SU-DHL-6 (cell line): ENCODE results near the gene SAMD14.
"Not testable (repeated sequence)": the region's sequence is repeated elsewhere in the genome, so short reads cannot be mapped to it uniquely, and the experiment has no call there.

ENCODE experiments used
- H2AFZ ChIP-seq: fragments of 200-600 bp; sonication (generic); 2 replicates; pipeline ENCODE4 v1.6.1; 2014; ENCODE audit warnings: low read depth, mild to moderate bottlenecking, moderate library complexity, mixed read lengths, antibody characterized with exemption, low read length; ENCODE audit not compliant: severe bottlenecking
- H3F3A ChIP-seq: fragments of 200-600 bp; shearing (Covaris generic); 2 replicates; pipeline ENCODE4 v1.6.0; 2016; ENCODE audit warnings: antibody characterized with exemption, mild to moderate bottlenecking; ENCODE audit not compliant: insufficient read depth
- H3K27ac ChIP-seq: fragments of 200-600 bp; sonication (generic); 2 replicates; pipeline ENCODE4 v1.5.1; 2016; ENCODE audit warnings: low read depth, mild to moderate bottlenecking, low read length, moderate library complexity, mixed read lengths
- H3K27me3 ChIP-seq: fragments of 200-600 bp; sonication (generic), shearing (Covaris generic); 2 replicates; pipeline ENCODE4 v1.6.0; 2014; ENCODE audit warnings: mild to moderate bottlenecking, low read length
- H3K36me3 ChIP-seq: fragments of 200-600 bp; sonication (generic); 2 replicates; pipeline ENCODE4 v1.6.1; 2014; ENCODE audit warnings: mild to moderate bottlenecking, low read length, mixed read lengths
- H3K4me2 ChIP-seq: fragments of 300-600, 200-600 bp; shearing (Covaris generic), sonication (generic); 2 replicates; pipeline ENCODE4 v1.6.0; 2014; ENCODE audit warnings: low read length, low read depth, mild to moderate bottlenecking; ENCODE audit not compliant: poor library complexity, severe bottlenecking
- H3K4me3 ChIP-seq: fragments of 200-600 bp; sonication (generic); 2 replicates; pipeline ENCODE4 v1.5.1; 2014; ENCODE audit warnings: antibody characterized with exemption, low read length, mild to moderate bottlenecking, mixed read lengths; ENCODE audit not compliant: insufficient read depth, poor library complexity, severe bottlenecking
- H3K79me2 ChIP-seq: fragments of 200-600 bp; sonication (generic); 2 replicates; pipeline ENCODE4 v1.6.1; 2014; ENCODE audit warnings: mild to moderate bottlenecking, low read length, moderate library complexity; ENCODE audit not compliant: insufficient read depth
- H3K9ac ChIP-seq: fragments of 200-600 bp; sonication (generic); 2 replicates; pipeline ENCODE4 v1.7.0; 2014; ENCODE audit warnings: mild to moderate bottlenecking, low read length
- H3K9me2 ChIP-seq: fragments of 200-600 bp; sonication (generic); replicated peaks from 2 replicates; pipeline ENCODE4 v1.6.1; 2014; ENCODE audit warnings: low read length; ENCODE audit not compliant: insufficient read depth
- H3K9me3 ChIP-seq: fragments of 200-600 bp; sonication (generic); 2 replicates; pipeline ENCODE4 v1.6.1; 2014; ENCODE audit warnings: low read length, mixed read lengths; ENCODE audit not compliant: insufficient read depth
- H4K20me1 ChIP-seq: fragments of 200-600 bp; sonication (generic); 2 replicates; pipeline ENCODE4 v1.6.1; 2014; ENCODE audit warnings: low read depth, mild to moderate bottlenecking, antibody characterized with exemption, low read length, moderate library complexity, mixed read lengths
- EZH2phosphoT487 ChIP-seq: fragments of 200-600 bp; sonication (generic), shearing (Covaris generic); conservative IDR thresholded peaks from 2 replicates; pipeline ENCODE4 v1.6.1; 2018; ENCODE audit warnings: mild to moderate bottlenecking, antibody characterized with exemption, low read length, moderate library complexity, mixed read lengths
- TF ChIP-seq, protein P1 (sequence below): fragments of 200-600 bp; sonication (generic); IDR thresholded peaks from one replicate; pipeline ENCODE4 v1.5.1; 2017; ENCODE audit warnings: antibody characterized with exemption, mild to moderate bottlenecking, low read length, moderate library complexity; ENCODE audit not compliant: insufficient read depth, poor library complexity, severe bottlenecking

Gene SAMD14

DNA sequence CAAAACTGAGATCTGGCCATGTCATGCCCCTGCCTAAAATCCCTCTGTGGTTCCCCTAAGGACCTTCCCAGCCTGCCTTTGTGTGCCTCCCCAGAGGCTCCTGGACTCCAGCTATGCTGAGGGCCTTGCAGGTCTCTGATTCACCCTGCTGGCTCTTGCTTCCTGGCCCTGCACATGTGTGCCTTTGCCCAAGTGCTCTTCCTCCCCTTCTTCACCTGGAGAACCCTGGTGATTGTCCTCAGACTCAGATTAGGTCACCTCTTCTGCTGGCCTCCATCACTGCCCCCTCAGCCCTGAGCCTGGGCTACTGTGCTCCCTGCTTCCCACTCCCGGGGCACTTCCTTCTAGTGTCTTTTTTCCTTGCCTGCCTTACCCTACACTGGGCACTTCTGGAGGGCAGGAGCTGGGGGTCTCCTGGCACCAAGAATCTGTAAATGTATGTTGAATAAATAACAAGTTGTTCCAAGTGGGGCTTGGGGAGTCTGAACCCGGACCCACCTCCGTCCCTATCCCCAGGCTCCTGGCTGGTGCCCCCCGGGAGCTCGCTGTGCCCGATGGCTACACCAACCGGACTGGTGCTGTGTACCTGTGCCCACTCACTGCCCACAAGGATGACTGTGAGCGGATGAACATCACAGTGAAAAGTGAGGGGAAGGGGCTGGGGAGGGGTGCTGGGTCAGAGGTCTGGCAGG lies 66.3 kb downstream of the SAMD14 start:
- Histone ChIP-seq H2AFZ (no peak overlapping the region), H3F3A (no peaks in the 10 kb centered on the region), H3K27ac (no peak overlapping the region), H3K79me2 (no peaks in the 10 kb centered on the region), H3K9ac (no peak overlapping the region), H3K4me2 (no peak overlapping the region), H3K36me3 (no peaks in the 10 kb centered on the region), H3K4me3 (no peak overlapping the region), H3K27me3 (no peaks in the 10 kb centered on the region), H3K9me2 (no peaks in the 10 kb centered on the region), H3K9me3 (no peaks in the 10 kb centered on the region), H4K20me1 (no peaks in the 10 kb centered on the region)
- TF ChIP-seq EZH2phosphoT487: no peak
- TF ChIP-seq, protein P1, sequence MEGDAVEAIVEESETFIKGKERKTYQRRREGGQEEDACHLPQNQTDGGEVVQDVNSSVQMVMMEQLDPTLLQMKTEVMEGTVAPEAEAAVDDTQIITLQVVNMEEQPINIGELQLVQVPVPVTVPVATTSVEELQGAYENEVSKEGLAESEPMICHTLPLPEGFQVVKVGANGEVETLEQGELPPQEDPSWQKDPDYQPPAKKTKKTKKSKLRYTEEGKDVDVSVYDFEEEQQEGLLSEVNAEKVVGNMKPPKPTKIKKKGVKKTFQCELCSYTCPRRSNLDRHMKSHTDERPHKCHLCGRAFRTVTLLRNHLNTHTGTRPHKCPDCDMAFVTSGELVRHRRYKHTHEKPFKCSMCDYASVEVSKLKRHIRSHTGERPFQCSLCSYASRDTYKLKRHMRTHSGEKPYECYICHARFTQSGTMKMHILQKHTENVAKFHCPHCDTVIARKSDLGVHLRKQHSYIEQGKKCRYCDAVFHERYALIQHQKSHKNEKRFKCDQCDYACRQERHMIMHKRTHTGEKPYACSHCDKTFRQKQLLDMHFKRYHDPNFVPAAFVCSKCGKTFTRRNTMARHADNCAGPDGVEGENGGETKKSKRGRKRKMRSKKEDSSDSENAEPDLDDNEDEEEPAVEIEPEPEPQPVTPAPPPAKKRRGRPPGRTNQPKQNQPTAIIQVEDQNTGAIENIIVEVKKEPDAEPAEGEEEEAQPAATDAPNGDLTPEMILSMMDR: no peak

DNA sequence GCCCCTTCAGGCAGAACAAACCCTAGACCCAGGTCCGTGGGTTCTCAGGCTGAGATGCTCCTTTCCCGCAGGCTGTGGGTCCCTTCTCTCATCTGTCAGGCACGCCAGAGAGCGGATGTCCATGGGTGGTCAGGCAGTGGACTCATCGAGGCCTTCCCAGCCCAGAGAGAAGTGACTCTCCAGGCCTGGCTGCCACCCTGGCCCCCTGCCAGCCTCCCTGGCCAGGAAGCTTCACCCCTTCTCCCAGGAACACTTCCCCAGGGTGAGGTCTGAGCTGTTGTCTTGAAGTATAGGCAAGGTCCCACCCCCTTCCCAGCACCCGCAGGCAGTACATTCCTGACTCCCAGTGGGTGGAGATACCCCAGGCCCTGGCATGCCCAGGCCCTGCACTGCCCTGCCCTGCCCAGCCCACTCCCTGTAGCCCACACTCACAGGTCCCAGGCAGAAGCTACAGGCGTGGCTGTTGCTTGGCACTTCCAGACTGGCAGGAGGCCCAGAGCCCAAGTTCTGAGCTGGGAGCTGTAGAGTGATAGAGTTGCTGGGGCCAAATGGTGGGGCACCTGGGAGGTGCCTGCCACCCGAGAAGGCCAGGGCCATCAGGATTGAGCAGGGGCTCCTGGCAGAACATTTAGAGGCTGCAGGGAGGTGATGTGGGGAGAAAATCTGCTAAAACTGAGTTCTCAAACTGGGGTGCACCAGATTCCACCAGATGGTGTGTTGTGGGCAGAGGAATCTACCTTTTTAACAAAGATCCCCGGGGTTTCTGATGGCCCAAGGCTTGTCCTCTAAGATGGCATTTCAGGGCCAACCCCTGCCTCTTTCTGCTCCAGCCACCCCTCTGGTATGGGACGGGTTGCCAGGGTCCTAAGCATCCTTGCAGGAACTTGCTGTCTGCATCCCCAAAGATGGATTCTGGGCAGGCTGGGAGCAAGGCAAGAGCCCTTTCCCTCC lies 67.4 kb downstream of the SAMD14 start:
- H3F3A ChIP-seq: no peaks in the 10 kb centered on the region
- H3K36me3 ChIP-seq: no peaks in the 10 kb centered on the region
- H3K9me2 ChIP-seq: no peaks in the 10 kb centered on the region
- H3K9ac ChIP-seq: no peak overlapping the region
- H3K27me3 ChIP-seq: no peaks in the 10 kb centered on the region
- H2AFZ ChIP-seq: no peak overlapping the region
- no peak overlapping the region for H3K4me3 ChIP-seq
- H4K20me1 ChIP-seq: no peaks in the 10 kb centered on the region
- H3K27ac ChIP-seq: no peak overlapping the region
- no peaks in the 10 kb centered on the region for H3K9me3 ChIP-seq
- no peak for TF ChIP-seq EZH2phosphoT487
- TF ChIP-seq, protein P1: no peak
- no peak overlapping the region for H3K4me2 ChIP-seq
- no peaks in the 10 kb centered on the region for H3K79me2 ChIP-seq

- H3K27ac ChIP-seq, H3K9me2 ChIP-seq, H3K79me2 ChIP-seq, H3K9ac ChIP-seq, H3K4me3 ChIP-seq, H3K9me3 ChIP-seq, H4K20me1 ChIP-seq, H3F3A ChIP-seq, H3K27me3 ChIP-seq, H2AFZ ChIP-seq, H3K36me3 ChIP-seq, H3K4me2 ChIP-seq: not testable (repeated sequence)
Measured at GRCh38 chr17:50061713-50062045, 68.3 kb downstream of the SAMD14 start.
